Measurements from ENCODE around the gene COL4A3.

The COL4A3 gene

DNA sequence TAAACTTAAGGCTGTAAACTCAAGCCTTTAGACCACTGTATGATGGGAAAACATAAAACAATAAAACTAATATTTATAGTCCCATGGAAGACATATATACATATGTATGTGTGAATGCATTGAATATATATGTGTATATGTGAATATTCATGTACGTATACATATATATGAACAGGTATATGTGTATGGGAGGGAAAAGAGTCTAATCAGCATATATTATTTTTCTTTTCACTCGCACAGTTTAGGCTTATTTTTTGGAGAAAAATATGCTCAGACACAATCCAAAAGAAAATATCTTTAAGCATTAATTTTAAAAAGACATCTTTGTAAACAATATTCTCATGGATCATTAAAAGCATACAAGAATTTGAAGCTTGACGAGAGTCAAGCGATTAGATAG lies 23.1 kb upstream of the COL4A3 start:
- Histone ChIP-seq H3K36me3 (ENCODE audit: control insufficient read depth in 1 of 2, insufficient read depth in 2 of 2, low read length in 2 of 2) (no peaks in the 10 kb centered on the region), H3K27ac (ENCODE audit: low read length) (no peak overlapping the region), H3K4me3 (ENCODE audit: low read depth in 1 of 2, low read length in 2 of 2) (no peak overlapping the region), H3K4me1 (ENCODE audit: control insufficient read depth in 1 of 2, insufficient read depth in 2 of 2, low read length in 2 of 2) (no peaks in the 10 kb centered on the region), H3K9me3 (ENCODE audit: control insufficient read depth in 1 of 2, low read length in 2 of 2) (no peaks in the 10 kb centered on the region), H3K27me3 (ENCODE audit: low read depth, low read length) (no peaks in the 10 kb centered on the region)

DNA sequence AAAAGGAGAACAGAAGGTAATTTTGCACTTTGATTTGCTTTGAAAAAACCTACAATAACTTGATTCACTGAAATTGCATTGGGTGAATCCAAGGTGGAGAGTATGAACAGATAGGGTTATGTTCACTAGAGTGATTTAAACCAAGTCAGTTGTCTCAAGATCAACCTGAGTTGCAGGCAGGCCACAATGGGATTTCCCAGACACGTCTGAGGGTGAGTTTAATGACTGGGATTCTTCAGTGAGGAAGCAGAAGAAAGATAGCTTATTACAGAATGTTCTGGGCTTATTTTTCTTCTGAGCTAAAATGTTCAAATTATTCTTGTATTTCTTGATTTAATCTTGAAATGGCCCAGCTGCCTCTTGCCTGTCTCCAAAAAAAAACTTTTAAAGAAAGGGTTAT lies 20.5 kb upstream of the COL4A3 start:
- no peak overlapping the region for H3K4me3 ChIP-seq (ENCODE audit: low read depth in 1 of 2, low read length in 2 of 2)
- H3K4me1 ChIP-seq (ENCODE audit: control insufficient read depth in 1 of 2, insufficient read depth in 2 of 2, low read length in 2 of 2): no peaks in the 10 kb centered on the region
- H3K9me3 ChIP-seq (ENCODE audit: control insufficient read depth in 1 of 2, low read length in 2 of 2): no peaks in the 10 kb centered on the region
- H3K36me3 ChIP-seq (ENCODE audit: control insufficient read depth in 1 of 2, insufficient read depth in 2 of 2, low read length in 2 of 2): no peaks in the 10 kb centered on the region
- H3K27ac ChIP-seq (ENCODE audit: low read length): no peak overlapping the region
- H3K27me3 ChIP-seq (ENCODE audit: low read depth, low read length): no peaks in the 10 kb centered on the region

DNA sequence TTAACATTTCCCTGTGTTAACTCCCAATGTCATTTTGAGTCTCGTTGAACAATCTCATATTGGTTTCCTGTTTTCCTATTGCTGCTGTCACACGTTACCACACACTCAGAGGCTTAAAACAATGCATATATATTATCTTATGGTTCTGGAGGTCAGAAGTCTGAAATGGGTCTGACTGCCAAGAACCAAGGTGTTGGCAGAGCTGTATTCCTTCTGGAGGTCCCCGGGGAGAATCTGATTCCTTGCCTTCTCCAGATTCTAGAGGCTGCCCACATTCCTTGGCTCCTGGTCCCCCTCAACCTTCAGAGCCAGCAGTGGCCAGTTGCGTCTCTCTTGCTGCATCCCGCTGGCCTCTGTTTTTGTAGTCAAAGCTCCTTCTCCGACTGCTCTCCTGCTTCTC lies 18.0 kb upstream of the COL4A3 start:
- H3K36me3 ChIP-seq (ENCODE audit: control insufficient read depth in 1 of 2, insufficient read depth in 2 of 2, low read length in 2 of 2): no peaks in the 10 kb centered on the region
- no peaks in the 10 kb centered on the region for H3K9me3 ChIP-seq (ENCODE audit: control insufficient read depth in 1 of 2, low read length in 2 of 2)
- H3K27me3 ChIP-seq (ENCODE audit: low read depth, low read length): no peaks in the 10 kb centered on the region
- H3K4me1 ChIP-seq (ENCODE audit: control insufficient read depth in 1 of 2, insufficient read depth in 2 of 2, low read length in 2 of 2): no peaks in the 10 kb centered on the region
- no peak overlapping the region for H3K4me3 ChIP-seq (ENCODE audit: low read depth in 1 of 2, low read length in 2 of 2)
- H3K27ac ChIP-seq (ENCODE audit: low read length): no peak overlapping the region

DNA sequence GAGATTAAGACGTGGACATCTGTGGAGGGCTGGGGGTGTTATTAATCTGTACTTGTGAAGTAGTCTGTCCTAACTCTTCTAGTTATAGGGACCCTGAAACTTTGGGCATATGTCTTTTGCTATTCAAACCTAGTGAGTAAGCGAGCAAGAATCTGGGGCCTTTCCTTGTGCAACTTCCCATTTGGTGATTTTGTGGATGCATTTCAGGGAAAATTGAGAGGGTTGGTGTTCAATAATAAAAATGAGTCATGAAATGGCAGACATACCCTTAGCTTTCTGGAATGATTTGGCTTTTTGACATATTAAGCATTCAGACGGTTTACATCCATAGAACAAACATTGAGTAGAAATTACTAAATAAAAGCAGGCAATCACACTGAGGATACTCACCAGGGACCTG lies 17.4 kb upstream of the COL4A3 start:
- Histone ChIP-seq H3K4me3 (ENCODE audit: low read depth in 1 of 2, low read length in 2 of 2) (no peak overlapping the region), H3K27ac (ENCODE audit: low read length) (no peak overlapping the region), H3K9me3 (ENCODE audit: control insufficient read depth in 1 of 2, low read length in 2 of 2) (no peaks in the 10 kb centered on the region), H3K4me1 (ENCODE audit: control insufficient read depth in 1 of 2, insufficient read depth in 2 of 2, low read length in 2 of 2) (no peaks in the 10 kb centered on the region), H3K27me3 (ENCODE audit: low read depth, low read length) (no peaks in the 10 kb centered on the region), H3K36me3 (ENCODE audit: control insufficient read depth in 1 of 2, insufficient read depth in 2 of 2, low read length in 2 of 2) (no peaks in the 10 kb centered on the region)

DNA sequence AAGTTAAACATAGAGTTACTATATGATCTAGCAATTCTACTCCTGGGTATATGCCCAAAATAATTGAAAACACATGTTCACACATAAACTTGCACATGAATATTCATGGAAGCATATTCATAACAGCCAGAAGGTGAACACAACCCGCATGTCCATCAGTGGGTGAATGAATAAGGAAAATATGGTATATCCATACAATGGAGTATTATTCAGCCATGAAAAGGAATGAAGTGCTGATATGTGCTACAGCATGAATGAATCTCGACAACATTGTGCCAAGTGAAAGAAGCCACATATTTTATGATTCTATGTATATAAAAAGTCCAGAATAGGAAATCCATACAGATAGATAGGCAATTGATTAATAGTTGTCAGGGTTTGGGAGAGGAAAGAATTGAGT lies 16.3 kb upstream of the COL4A3 start:
- no peaks in the 10 kb centered on the region for H3K9me3 ChIP-seq (ENCODE audit: control insufficient read depth in 1 of 2, low read length in 2 of 2)
- H3K27me3 ChIP-seq (ENCODE audit: low read depth, low read length): no peaks in the 10 kb centered on the region
- H3K36me3 ChIP-seq (ENCODE audit: control insufficient read depth in 1 of 2, insufficient read depth in 2 of 2, low read length in 2 of 2): no peaks in the 10 kb centered on the region
- no peaks in the 10 kb centered on the region for H3K4me1 ChIP-seq (ENCODE audit: control insufficient read depth in 1 of 2, insufficient read depth in 2 of 2, low read length in 2 of 2)
- no peak overlapping the region for H3K27ac ChIP-seq (ENCODE audit: low read length)
- no peak overlapping the region for H3K4me3 ChIP-seq (ENCODE audit: low read depth in 1 of 2, low read length in 2 of 2)

DNA sequence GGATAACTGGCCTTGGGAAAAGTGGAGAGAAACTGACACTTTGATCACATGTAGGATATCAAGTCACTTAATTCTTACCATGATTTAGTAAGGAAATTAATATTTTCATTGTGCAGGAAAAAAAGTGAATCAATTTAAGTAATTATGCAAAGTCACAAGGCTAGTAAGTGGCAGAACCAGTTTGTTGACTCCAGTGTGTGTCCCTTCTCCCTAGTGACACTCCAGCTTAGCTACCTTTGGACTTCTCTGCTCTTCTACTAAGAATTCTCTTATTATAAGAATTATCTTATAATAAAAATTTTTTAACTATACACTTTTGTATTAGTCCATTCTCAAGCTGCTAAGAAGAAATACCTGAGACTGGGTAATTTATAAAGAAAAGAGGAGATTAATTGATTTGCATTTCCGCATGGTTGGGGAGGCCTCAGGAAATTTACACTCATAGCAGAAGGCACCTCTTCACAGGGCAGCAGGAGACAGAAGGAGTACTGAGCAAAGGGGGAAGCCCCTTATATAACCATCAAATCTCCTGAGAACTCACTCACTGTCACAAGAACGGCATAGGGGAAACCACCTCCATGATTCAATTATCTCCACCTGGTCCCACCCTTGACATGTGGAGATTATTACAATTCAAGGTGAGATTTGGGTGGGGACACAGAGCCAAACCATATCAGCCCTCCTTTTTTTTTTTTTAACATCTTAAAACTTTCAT lies 14.0 kb upstream of the COL4A3 start:
- Histone ChIP-seq H3K27ac (ENCODE audit: low read length) (no peak overlapping the region), H3K4me1 (ENCODE audit: control insufficient read depth in 1 of 2, insufficient read depth in 2 of 2, low read length in 2 of 2) (no peaks in the 10 kb centered on the region), H3K36me3 (ENCODE audit: control insufficient read depth in 1 of 2, insufficient read depth in 2 of 2, low read length in 2 of 2) (no peaks in the 10 kb centered on the region), H3K9me3 (ENCODE audit: control insufficient read depth in 1 of 2, low read length in 2 of 2) (no peaks in the 10 kb centered on the region), H3K4me3 (ENCODE audit: low read depth in 1 of 2, low read length in 2 of 2) (no peak overlapping the region), H3K27me3 (ENCODE audit: low read depth, low read length) (no peaks in the 10 kb centered on the region)

DNA sequence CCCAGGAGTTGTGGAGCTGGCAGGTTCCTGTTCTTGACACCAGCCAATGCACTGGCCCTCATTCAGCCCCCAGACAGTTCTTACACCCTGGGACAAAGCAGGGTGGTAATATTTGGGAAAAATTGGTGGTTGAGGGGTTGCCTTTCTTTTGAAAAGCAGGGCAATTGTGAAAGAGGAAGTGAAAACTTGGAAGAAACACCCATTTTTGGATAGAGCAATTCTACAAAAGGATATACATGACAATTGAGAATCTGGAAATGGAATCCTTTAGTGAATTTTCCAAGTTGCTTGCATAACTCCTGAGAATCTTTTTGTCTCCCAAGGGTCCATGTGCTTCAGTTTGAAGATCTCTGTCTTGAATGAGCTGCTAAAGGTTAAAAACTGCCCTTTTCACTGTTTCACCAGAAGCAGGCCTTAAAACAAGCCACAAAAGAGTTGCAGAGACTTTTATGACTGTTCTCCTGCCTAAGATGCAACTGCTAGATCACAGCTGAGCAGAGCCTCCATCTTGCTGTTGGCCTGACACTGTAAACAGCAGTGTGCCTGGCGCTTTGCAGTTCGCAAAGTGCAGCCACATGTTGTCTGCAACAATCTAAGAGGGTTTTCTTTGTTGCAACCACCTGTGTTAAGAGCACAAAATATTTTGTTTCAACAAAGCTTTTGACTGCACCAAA lies 12.2 kb upstream of the COL4A3 start:
- Histone ChIP-seq H3K27me3 (ENCODE audit: low read depth, low read length) (no peaks in the 10 kb centered on the region), H3K4me1 (ENCODE audit: control insufficient read depth in 1 of 2, insufficient read depth in 2 of 2, low read length in 2 of 2) (no peaks in the 10 kb centered on the region), H3K9me3 (ENCODE audit: control insufficient read depth in 1 of 2, low read length in 2 of 2) (no peaks in the 10 kb centered on the region), H3K36me3 (ENCODE audit: control insufficient read depth in 1 of 2, insufficient read depth in 2 of 2, low read length in 2 of 2) (no peaks in the 10 kb centered on the region), H3K4me3 (ENCODE audit: low read depth in 1 of 2, low read length in 2 of 2) (no peak overlapping the region), H3K27ac (ENCODE audit: low read length) (no peak overlapping the region)

DNA sequence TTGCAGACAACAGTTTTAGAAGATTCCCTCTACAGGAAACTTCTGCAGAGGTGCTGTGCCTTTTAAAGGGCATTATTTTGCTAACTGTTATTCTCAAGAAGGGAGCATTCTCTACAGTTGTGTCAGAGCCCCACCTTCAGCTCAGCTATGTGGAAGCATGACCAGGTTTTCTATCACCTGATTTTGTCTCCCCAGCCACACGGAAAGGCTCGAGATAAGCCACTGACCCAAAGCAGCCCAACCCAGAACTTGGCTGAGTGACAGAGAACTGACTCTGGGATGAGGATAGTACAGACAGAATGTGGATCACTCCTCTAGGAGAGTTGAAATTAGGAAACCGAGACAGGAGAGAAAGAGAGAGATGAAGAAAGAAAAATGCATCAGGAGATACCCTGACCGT lies 11.1 kb upstream of the COL4A3 start:
- Histone ChIP-seq H3K9me3 (ENCODE audit: control insufficient read depth in 1 of 2, low read length in 2 of 2) (no peaks in the 10 kb centered on the region), H3K27me3 (ENCODE audit: low read depth, low read length) (no peaks in the 10 kb centered on the region), H3K4me1 (ENCODE audit: control insufficient read depth in 1 of 2, insufficient read depth in 2 of 2, low read length in 2 of 2) (no peaks in the 10 kb centered on the region), H3K4me3 (ENCODE audit: low read depth in 1 of 2, low read length in 2 of 2) (no peak overlapping the region), H3K36me3 (ENCODE audit: control insufficient read depth in 1 of 2, insufficient read depth in 2 of 2, low read length in 2 of 2) (no peaks in the 10 kb centered on the region), H3K27ac (ENCODE audit: low read length) (no peak overlapping the region)

DNA sequence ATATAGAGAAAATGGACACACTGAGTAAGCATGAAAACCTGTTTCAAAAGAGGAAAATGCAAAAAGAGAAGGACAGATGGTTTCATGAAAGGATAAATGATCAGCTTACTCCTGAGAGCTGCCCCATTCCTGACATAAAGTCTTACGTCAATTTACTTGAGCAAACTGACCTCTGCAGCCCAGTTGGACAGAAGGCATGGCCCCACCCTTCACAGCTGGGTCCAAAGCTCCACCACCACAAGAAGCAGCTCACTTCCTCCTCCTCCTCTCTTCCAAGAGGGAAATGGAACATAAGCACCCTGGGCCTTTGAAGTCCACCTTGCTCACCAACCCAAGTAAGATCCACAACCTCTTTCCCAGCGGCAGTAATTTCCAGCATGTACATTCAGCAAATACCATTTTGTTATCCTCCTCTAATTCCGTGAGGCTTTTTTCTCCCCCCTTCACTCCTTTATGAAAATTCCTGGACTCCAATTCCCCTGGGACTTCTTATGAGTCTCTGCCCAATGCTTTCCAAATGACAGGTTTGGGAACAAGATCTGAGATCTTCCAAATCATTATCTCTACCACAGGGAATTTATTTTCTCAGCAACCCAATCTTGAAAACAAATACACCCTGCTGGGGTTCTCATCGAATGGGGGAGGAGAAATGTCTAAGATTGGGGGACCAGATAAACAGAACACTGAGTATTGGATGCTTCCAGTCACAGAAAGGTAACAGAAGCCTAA lies 10.5 kb upstream of the COL4A3 start:
- Histone ChIP-seq H3K27me3 (ENCODE audit: low read depth, low read length) (no peaks in the 10 kb centered on the region), H3K36me3 (ENCODE audit: control insufficient read depth in 1 of 2, insufficient read depth in 2 of 2, low read length in 2 of 2) (no peaks in the 10 kb centered on the region), H3K9me3 (ENCODE audit: control insufficient read depth in 1 of 2, low read length in 2 of 2) (no peaks in the 10 kb centered on the region), H3K4me1 (ENCODE audit: control insufficient read depth in 1 of 2, insufficient read depth in 2 of 2, low read length in 2 of 2) (no peaks in the 10 kb centered on the region), H3K4me3 (ENCODE audit: low read depth in 1 of 2, low read length in 2 of 2) (no peak overlapping the region), H3K27ac (ENCODE audit: low read length) (no peak overlapping the region)

DNA sequence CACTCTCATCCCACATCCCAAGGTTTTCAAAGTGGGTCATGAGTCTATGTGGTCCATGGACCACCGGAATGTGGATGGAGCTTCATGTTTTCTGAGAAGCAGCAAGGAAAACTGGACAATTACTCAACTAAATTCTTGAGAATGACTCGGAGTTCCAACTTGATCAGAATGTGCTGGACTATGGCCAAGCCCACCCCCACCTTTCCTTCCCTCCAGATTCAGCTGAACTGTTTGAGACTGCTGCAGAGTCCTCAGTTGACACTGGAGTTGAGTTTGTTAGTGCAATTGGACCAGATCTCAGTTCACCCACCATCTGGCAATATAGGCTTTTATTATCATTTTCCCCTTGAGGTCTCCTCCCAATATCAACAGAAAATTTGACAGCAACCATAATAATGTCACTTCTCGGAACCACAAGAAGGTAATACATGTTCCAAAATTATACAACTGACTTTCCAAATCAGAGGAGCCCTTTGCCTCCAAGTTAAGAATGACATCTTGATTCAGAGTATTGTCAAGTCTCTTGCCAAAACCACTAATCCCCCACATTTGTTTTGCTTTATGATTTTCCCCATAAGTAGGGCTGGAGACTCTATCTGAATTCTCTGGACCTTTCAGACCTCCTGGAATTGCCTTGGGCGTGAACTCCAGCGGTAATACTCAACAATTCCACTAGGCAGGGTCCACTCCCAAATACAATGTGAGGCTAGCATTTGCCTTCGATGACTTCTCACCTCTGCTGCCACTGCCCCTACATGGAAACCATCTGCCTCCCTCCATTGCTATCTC lies 9.2 kb upstream of the COL4A3 start:
- H3K27me3 ChIP-seq (ENCODE audit: low read depth, low read length): no peaks in the 10 kb centered on the region
- no peaks in the 10 kb centered on the region for H3K4me1 ChIP-seq (ENCODE audit: control insufficient read depth in 1 of 2, insufficient read depth in 2 of 2, low read length in 2 of 2)
- H3K9me3 ChIP-seq (ENCODE audit: control insufficient read depth in 1 of 2, low read length in 2 of 2): no peaks in the 10 kb centered on the region
- no peaks in the 10 kb centered on the region for H3K36me3 ChIP-seq (ENCODE audit: control insufficient read depth in 1 of 2, insufficient read depth in 2 of 2, low read length in 2 of 2)
- H3K27ac ChIP-seq (ENCODE audit: low read length): no peak overlapping the region
- H3K4me3 ChIP-seq (ENCODE audit: low read depth in 1 of 2, low read length in 2 of 2): no peak overlapping the region

DNA sequence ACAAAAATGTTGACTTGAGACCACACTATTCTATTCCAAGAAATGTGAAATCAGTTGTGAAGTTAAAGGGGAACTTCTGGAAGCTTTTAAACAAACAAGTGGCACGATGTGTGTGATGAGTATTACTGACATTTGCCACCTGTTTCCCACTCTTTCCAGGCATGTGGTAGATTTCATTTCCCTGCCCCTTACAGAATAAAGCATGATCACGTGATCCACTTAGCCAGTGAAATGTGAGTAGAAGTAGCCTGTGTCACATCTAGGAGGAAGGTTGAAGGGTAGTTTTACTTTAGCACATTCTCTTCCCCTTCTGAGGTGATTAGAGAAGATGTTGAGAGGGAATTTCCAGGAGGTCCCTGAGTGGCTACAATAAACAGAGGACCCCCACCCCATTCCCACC lies 4.3 kb upstream of the COL4A3 start:
- no peaks in the 10 kb centered on the region for H3K9me3 ChIP-seq (ENCODE audit: control insufficient read depth in 1 of 2, low read length in 2 of 2)
- H3K4me3 ChIP-seq (ENCODE audit: low read depth in 1 of 2, low read length in 2 of 2): no peak overlapping the region
- H3K4me1 ChIP-seq (ENCODE audit: control insufficient read depth in 1 of 2, insufficient read depth in 2 of 2, low read length in 2 of 2): peaks cover 0 to 17% of the 10 kb centered on the region in 2 donors
- no peaks in the 10 kb centered on the region for H3K36me3 ChIP-seq (ENCODE audit: control insufficient read depth in 1 of 2, insufficient read depth in 2 of 2, low read length in 2 of 2)
- H3K27me3 ChIP-seq (ENCODE audit: low read depth, low read length): peaks cover 22% of the 10 kb centered on the region
- no peak overlapping the region for H3K27ac ChIP-seq (ENCODE audit: low read length)
